HFF-Myc (cell line): ENCODE results near the gene SYCE3.

Source experiments
- DNase-seq: peaks from one replicate; pipeline ENCODE4 v3.0.0-alpha.2; 2011; ENCODE audit warnings: low read depth; ENCODE audit errors: extremely low read depth
- H3K4me3 ChIP-seq: replicated peaks from 2 replicates; pipeline ENCODE4 v1.5.1; 2011; ENCODE audit warnings: low read depth, mild to moderate bottlenecking, control low read depth, low read length
- CTCF ChIP-seq: IDR thresholded peaks from 2 replicates; pipeline ENCODE4 v1.5.1; 2012; ENCODE audit warnings: mild to moderate bottlenecking, low read depth, low read length, control low read depth; ENCODE audit errors: missing control alignments

SYCE3 gene

GRCh38 chr22:50517495-50518260, 45.0 kb downstream of the SYCE3 start:
- H3K4me3 ChIP-seq: no peak overlapping the region
- TF ChIP-seq CTCF: no peak
- DNase-seq: no peak

- TF ChIP-seq CTCF: no peak
- no peak for DNase-seq
- H3K4me3 ChIP-seq: no peak overlapping the region
These were observed 45.8 kb downstream of the SYCE3 start for GRCh38 chr22:50516891-50517290.

DNA sequence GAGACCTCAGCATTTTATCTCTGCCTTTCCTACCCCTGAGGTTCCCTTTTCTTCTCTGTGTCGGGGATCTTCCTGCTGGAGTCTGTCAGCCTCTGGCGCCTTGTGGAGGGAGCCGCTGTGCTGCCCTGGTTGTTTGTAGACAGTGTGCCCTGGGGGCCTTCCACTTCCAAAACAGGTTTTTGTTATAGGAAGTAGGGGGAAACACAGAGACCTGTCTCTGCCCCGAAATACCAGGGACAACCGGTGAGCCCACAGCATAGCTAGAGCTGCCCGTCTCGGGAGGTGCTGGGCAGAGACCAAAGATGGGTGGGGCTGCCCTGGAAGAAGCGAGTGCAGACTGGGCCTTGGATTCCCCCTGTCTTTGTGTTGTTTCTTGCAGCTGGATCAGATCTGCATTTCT, 46.7 kb downstream of the SYCE3 start:
- no peak for DNase-seq
- no peak overlapping the region for H3K4me3 ChIP-seq
- TF ChIP-seq CTCF: no peak

- no peak for DNase-seq
- no peak for TF ChIP-seq CTCF
- H3K4me3 ChIP-seq: no peak overlapping the region
These were observed 49.5 kb downstream of the SYCE3 start for GRCh38 chr22:50513175-50513574.

GRCh38 chr22:50508897-50509296, 53.8 kb downstream of the SYCE3 start:
- peak overlapping the region; percentile 64 for H3K4me3 ChIP-seq
- TF ChIP-seq CTCF: no peak
- DNase-seq: no peak

DNA sequence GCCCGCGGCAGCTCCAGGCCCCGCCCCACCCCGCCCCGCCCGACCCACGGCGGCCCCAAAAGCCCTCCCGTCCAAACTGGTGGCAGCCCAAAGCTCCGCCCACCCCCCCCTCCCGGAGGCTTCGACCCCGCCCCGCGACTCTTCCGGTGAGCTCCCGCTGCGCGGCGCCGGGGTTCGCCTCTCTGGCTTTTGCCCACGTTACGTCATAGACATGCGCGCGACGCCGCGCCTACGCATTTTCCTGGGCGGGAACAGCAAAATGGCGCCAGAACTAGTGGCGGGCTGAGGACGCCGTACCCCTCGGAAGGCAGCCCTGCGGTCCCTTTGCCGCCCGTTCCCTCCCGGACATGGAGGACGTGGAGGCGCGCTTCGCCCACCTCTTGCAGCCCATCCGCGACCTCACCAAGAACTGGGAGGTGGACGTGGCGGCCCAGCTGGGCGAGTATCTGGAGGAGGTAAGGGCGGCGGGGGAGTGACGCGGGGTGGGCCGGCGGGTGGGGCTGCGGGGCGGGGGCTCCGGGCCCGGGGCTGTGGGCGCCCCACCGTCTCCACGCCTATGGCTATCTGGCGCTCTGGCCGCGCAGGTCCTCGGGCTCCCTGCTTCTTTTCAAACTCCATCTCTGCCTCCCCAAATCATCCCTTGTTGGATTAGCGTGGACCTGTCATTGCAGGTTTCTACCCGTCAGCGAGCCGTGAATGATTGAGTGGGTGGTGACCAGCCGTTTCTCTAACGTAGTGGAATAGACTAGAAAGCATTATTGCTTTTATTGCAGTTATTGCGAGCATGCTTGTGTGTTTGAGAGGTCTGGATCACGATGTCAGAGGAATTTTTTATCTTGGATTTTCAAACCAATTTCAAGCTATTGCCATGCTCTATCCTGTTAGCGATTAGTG, 54.5 kb downstream of the SYCE3 start, which contains the start of gene NCAPH2:
NCAPH2 (plus strand) TSS at position 234 of the 894 bp plus-strand sequence; CDS start at position 348, 114 bp downstream.
- peak within 1 kb of the TSS; percentile 87 for H3K4me3 ChIP-seq
- no peak for TF ChIP-seq CTCF
- DNase-seq: peak; percentile 91
